ENCODE results near the gene PSMD14.

DNA sequence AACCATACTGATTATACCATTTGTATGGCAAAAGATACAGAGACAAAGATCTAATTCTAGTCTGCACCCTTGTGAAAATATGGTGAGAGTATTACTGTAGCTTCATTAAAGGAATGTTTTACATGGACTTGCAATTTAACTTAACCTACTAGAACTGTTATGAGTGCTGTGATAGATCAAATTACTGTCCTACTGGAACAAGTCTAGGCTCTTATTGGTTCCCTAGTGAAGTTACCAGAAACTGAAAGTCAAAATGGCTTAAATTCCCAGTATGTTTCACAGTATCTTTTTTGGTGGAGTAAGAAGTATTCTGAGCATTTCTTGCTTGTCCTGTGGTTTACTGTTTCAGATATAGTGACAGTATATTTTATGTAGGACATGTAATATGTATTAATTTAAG, 104.1 kb downstream of the PSMD14 start:
- no peak for TF ChIP-seq GATA2 (IDR thresholded peaks at IDR 0.05; ENCODE audit: low read depth, low read length)
- no peak for TF ChIP-seq GATA3 (IDR thresholded peaks at IDR 0.05; ENCODE audit: low read depth, low read length)

Measured in SH-SY5Y (cell line).